HG03442 (cell line): ENCODE data around the gene LIPI.
"Not testable (repeated sequence)": the region's sequence is repeated elsewhere in the genome, so short reads cannot be mapped to it uniquely, and the experiment has no call there.

Source experiments
- ATAC-seq: cut with Tn5 transposase; IDR thresholded peaks from one replicate; pipeline ENCODE4 v1.9.1; 2021; ENCODE audit warnings: mild to moderate bottlenecking, moderate library complexity; ENCODE audit not compliant: unreplicated experiment

LIPI gene

DNA sequence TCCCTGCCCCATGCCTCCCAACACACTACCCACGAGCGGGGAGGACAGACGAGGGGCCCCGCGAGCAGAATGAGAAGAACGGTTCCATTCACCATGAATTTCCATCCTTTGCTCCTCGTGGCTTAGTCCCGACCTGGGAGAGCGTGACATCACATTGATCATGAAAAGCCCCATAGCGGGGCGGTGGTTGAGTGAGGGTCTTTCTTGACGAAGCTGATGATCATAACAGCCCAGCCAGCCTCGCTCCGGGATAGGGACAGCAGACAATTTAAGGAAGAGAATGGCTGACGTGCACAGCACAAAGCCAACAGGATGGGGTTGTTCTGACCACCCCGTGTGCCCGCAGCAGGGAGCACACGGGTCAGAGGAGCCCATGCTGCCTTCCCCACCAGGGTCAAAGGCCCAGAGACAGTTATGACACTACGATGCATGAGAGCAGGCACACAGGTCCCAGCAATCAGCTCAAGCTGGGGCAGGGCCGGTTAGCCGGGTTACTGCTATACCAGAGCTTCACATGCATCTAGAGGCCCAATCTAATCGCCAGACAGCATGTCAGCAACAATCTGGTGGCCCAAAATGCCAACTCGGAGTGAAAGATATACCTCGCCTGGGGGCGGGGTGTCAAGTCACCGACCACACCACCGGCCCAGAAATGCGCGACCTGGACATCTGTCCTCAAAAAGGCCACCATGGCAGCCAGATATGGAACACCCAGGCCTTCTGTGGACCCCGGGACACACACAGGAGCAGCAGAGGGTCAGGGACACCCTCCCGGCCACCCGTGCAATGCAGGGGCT lies 135.2 kb downstream of the LIPI start:
- no peak for ATAC-seq

GRCh38 chr21:14074177-14074576 lies 136.6 kb downstream of the LIPI start:
- no peak for ATAC-seq

DNA sequence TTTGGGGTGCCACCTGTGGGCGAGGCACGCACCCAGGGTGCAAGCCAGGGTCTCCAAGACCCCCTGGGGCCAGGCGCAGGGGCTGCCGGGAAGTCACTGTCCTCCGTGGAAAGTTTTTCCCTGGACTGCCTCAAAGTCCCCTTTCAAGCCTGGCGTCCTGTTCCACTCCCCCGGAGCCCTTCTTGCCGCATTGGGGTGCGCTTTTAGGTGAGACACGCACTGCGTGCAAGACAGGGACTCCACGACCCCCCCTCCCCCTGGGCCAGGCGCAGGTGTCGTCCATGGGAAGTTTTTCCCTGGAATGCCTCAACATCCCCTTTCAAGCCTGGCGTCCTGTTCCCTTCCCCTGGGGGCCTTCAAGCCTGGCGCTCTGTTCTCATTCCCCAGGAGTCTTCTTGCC lies 137.1 kb downstream of the LIPI start:
- no peak for ATAC-seq

- ATAC-seq = no peak
Measured at GRCh38 chr21:14072761-14073535, 137.8 kb downstream of the LIPI start.

- no peak for ATAC-seq
Measured at GRCh38 chr21:14071902-14072734, 138.6 kb downstream of the LIPI start.

DNA sequence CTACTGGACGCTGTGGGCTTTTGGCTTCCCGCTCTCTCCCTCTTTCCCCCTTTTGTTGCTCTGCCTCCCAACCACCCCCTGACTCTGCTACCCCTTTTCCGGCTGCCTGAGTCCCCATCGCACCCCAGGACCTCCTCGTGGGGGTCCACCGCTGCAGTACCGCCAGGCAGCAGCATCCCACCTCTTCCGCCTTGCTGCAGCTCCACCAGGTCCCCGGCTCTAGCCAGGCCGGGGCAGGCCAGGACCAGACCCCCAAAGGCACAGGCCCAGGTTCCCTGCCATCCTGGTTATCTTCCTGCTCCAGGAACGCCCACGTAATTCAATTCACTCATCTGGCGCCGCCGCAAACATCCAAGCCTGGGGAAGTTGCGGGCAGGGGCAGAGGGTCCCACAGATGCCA lies 139.8 kb downstream of the LIPI start:
- ATAC-seq = no peak

DNA sequence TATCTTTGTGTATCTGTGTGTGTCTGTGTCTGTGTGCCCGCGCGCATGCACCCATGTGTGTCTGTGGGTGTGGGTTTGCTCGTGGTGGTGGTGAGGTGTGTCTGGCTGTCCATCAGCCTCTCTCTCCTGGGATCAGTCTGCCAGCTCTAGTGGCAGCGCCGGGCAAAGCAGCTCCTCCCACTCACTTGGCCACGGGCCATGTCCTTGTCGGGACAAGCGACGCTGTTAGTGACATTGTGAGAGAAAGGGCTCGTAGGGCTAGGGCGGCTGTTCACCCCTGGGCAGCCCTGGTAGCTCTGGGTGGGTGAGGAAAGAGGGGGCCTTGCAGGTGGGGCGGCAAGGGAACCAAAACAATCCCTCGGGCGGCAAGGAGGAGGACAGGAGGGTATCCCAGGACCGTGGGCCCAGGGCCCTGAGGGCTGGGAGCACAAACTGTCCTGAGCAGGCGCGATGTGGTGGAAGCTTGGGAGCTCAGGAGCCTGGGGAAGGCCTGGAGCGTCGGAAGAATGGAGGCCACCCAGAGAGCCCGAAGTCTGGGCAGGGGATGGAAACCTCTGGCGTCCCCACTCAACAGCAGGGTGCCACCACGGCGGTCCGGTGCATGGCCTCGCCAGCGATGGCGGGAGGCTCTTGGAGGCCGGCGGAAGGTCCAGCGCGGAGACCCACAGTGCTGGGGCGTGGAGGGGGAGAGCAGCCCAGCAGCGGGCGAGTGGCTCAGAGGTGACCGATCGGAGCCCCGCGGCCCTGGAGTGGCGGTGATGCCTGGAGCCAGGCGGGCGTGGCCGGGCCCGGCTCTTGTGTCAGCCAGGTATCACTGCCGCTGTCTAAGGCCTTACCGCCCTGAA lies 140.5 kb downstream of the LIPI start:
- no peak for ATAC-seq

- ATAC-seq = no peak
Measured at GRCh38 chr21:14064296-14064645, 146.5 kb downstream of the LIPI start.

GRCh38 chr21:14063620-14064295 lies 147.0 kb downstream of the LIPI start:
- not testable (repeated sequence) for ATAC-seq

DNA sequence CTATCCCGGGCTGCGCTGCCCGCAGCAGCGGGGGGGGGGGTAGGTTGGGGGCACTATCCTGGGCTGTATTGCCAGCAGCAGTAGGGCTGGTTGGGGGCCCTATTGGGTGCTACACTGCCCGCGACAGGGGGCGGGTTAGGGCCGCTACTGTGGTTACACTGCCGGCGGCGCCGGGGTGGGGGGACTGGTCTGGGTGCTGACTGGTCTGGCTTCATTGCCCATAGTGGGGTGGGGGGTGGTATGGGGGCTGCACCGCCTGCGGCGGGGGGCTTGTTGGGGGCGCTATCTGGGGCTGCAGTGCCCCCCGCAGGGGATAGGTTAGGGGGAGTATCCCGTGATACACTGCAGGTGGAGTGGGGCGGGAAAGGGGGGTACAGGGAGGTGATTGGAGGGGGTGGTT lies 148.1 kb downstream of the LIPI start:
- ATAC-seq = not testable (repeated sequence)

DNA sequence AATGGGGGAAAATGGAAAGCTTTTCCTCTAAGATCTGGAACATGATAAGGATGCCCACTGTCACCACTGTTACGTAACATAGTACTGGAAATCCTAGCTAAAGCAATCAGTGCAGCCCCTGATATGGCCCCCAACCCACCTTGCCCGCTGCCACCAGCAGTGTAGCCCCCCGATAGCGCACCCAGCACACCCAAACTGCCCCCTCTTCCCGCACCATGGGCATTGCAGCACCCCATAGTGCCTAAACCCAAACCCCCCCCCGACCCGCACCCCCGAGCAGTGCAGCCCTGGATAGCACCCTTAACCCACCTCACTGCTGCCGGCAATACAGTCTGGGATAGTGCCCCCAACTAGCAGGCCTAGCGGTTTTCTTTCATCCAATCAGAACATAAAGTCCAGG lies 148.9 kb downstream of the LIPI start:
- not testable (repeated sequence) for ATAC-seq

- ATAC-seq = not testable (repeated sequence)
Measured at GRCh38 chr21:14058995-14059627, 151.6 kb downstream of the LIPI start.
